Measurements from ENCODE around the gene ZNF669.

Gene ZNF669

GRCh38 chr1:247113733-247114271 lies 9.6 kb upstream of the ZNF669 start:
- TF ChIP-seq CTCF (IDR thresholded peaks at IDR 0.05; ENCODE audit: low read depth, low read length), result no peak
- DNase-seq (ENCODE audit: extremely low read depth, low read depth), result no peak

- no peak for DNase-seq (ENCODE audit: extremely low read depth, low read depth)
- no peak for TF ChIP-seq CTCF (IDR thresholded peaks at IDR 0.05; ENCODE audit: low read depth, low read length)
These were observed 8.9 kb upstream of the ZNF669 start for GRCh38 chr1:247113094-247113497.

- TF ChIP-seq CTCF (IDR thresholded peaks at IDR 0.05; ENCODE audit: low read depth, low read length), result no peak
- DNase-seq (ENCODE audit: extremely low read depth, low read depth), result no peak
These were observed 8.3 kb upstream of the ZNF669 start for GRCh38 chr1:247112479-247112781.

GRCh38 chr1:247111700-247112478 lies 7.7 kb upstream of the ZNF669 start:
- peak; percentile 20 for DNase-seq (ENCODE audit: extremely low read depth, low read depth)
- TF ChIP-seq CTCF (IDR thresholded peaks at IDR 0.05; ENCODE audit: low read depth, low read length), result no peak

- TF ChIP-seq CTCF (IDR thresholded peaks at IDR 0.05; ENCODE audit: low read depth, low read length), result no peak
- DNase-seq (ENCODE audit: extremely low read depth, low read depth), result no peak
These were observed 7.1 kb upstream of the ZNF669 start for GRCh38 chr1:247111259-247111699.

GRCh38 chr1:247110627-247111258 lies 6.6 kb upstream of the ZNF669 start:
- DNase-seq (ENCODE audit: extremely low read depth, low read depth), result no peak
- TF ChIP-seq CTCF (IDR thresholded peaks at IDR 0.05; ENCODE audit: low read depth, low read length), result no peak

GRCh38 chr1:247107694-247108093 lies 3.5 kb upstream of the ZNF669 start:
- DNase-seq (ENCODE audit: extremely low read depth, low read depth), result no peak
- TF ChIP-seq CTCF (IDR thresholded peaks at IDR 0.05; ENCODE audit: low read depth, low read length), result no peak
